Large intestine (tissue), 3 donors: ENCODE results near the gene PRKCH. TPM values are rescaled to one million over a fixed set of nuclear protein-coding genes. Genes with fewer than 3 reads are reported as not detected.
A peak's percentile ranks its signal among the peaks of the same experiment; 100 is the strongest.

Experiments used
- DNase-seq, 2 donors: peaks; one replicate each; pipeline versions ENCODE4 v3.0.0 to v3.0.0-alpha.2; 2013
- H3K27ac ChIP-seq: one replicate; pipeline ENCODE4 v1.5.1; 2013; ENCODE audit warnings: low read length
- H3K27me3 ChIP-seq: 2 replicates; pipeline ENCODE4 v1.6.1; 2013; ENCODE audit warnings: low read length; ENCODE audit not compliant: control insufficient read depth, insufficient read depth
- H3K36me3 ChIP-seq: 2 replicates; pipeline ENCODE4 v1.6.1; 2013; ENCODE audit warnings: low read length; ENCODE audit not compliant: control insufficient read depth, insufficient read depth
- H3K4me1 ChIP-seq: one replicate; pipeline ENCODE4 v1.6.1; 2013; ENCODE audit warnings: low read length; ENCODE audit not compliant: control insufficient read depth, insufficient read depth
- H3K4me3 ChIP-seq: one replicate; pipeline ENCODE4 v1.5.1; 2013; ENCODE audit warnings: low read length
- H3K9me3 ChIP-seq: one replicate; pipeline ENCODE4 v1.6.1; 2013; ENCODE audit warnings: mild to moderate bottlenecking, low read depth, low read length, moderate library complexity; ENCODE audit not compliant: control insufficient read depth
- WGBS: methylation state at CpG from one replicate; pipeline ENCODE4 v1.1.5; 2013; ENCODE audit warnings: low lambda C conversion rate; ENCODE audit not compliant: insufficient coverage; 5-methylcytosine and 5-hydroxymethylcytosine counted together
- polyA plus RNA-seq: library from polyadenylated mRNA; unstranded; fragments of 120-200 nt; gene quantifications from one replicate; pipeline ENCODE4 v1.2.1, GENCODE V29; 2013

The PRKCH gene
- polyA plus RNA-seq, 1 donor: 7.7 TPM

- Histone ChIP-seq H3K36me3 (no peaks in the 10 kb centered on the region), H3K27me3 (peaks cover 4% of the 10 kb centered on the region), H3K4me1 (peaks cover 24% of the 10 kb centered on the region), H3K27ac (no peak overlapping the region), H3K4me3 (no peak overlapping the region), H3K9me3 (no peaks in the 10 kb centered on the region)
- no CpG with 5 or more reads among the region's 6 CpGs for WGBS
- DNase-seq: no peak
Measured at GRCh38 chr14:61563880-61564617, 242.7 kb downstream of the PRKCH start.

- Histone ChIP-seq H3K4me3 (no peak overlapping the region), H3K4me1 (peaks cover 24% of the 10 kb centered on the region), H3K9me3 (no peaks in the 10 kb centered on the region), H3K27me3 (peaks cover 5% of the 10 kb centered on the region), H3K27ac (no peak overlapping the region), H3K36me3 (no peaks in the 10 kb centered on the region)
- no CpG with 5 or more reads among the region's 6 CpGs for WGBS
- DNase-seq: peak in 1 of 2 donors; percentile 66
Measured at GRCh38 chr14:61564618-61565091, 243.3 kb downstream of the PRKCH start.

- Histone ChIP-seq H3K36me3 (no peaks in the 10 kb centered on the region), H3K9me3 (no peaks in the 10 kb centered on the region), H3K27ac (no peak overlapping the region), H3K4me3 (no peak overlapping the region), H3K4me1 (peaks cover 21% of the 10 kb centered on the region), H3K27me3 (peaks cover 5% of the 10 kb centered on the region)
- no peak for DNase-seq
Measured at GRCh38 chr14:61565181-61565580, 243.8 kb downstream of the PRKCH start.

- H3K9me3 ChIP-seq: no peaks in the 10 kb centered on the region
- no peak overlapping the region for H3K27ac ChIP-seq
- no peak for DNase-seq
- peaks cover 5% of the 10 kb centered on the region for H3K27me3 ChIP-seq
- WGBS: no CpG with 5 or more reads among the region's 3 CpGs
- peaks cover 21% of the 10 kb centered on the region for H3K4me1 ChIP-seq
- no peak overlapping the region for H3K4me3 ChIP-seq
- no peaks in the 10 kb centered on the region for H3K36me3 ChIP-seq
Measured at GRCh38 chr14:61565836-61566536, 244.6 kb downstream of the PRKCH start.

GRCh38 chr14:61566537-61567225, 245.3 kb downstream of the PRKCH start:
- Histone ChIP-seq H3K27ac (no peak overlapping the region), H3K4me3 (no peak overlapping the region), H3K4me1 (peaks cover 19% of the 10 kb centered on the region), H3K9me3 (no peaks in the 10 kb centered on the region), H3K36me3 (no peaks in the 10 kb centered on the region), H3K27me3 (peaks cover 5% of the 10 kb centered on the region)
- 100% methylated on average over 1 of the region's 2 CpGs for WGBS
- peak in 1 of 2 donors; percentile 39 for DNase-seq

GRCh38 chr14:61567838-61568571, 246.6 kb downstream of the PRKCH start:
- DNase-seq: no peak
- H3K4me1 ChIP-seq: peaks cover 12% of the 10 kb centered on the region

GRCh38 chr14:61568572-61569011, 247.2 kb downstream of the PRKCH start:
- Histone ChIP-seq H3K27ac (no peak overlapping the region), H3K4me3 (peak overlapping the region; percentile 24), H3K9me3 (no peaks in the 10 kb centered on the region), H3K27me3 (peaks cover 5% of the 10 kb centered on the region), H3K4me1 (peaks cover 12% of the 10 kb centered on the region), H3K36me3 (no peaks in the 10 kb centered on the region)
- no CpG with 5 or more reads among the region's 34 CpGs for WGBS
- peak in 1 of 2 donors; percentile 58 for DNase-seq

More at GRCh38 chr14:61567838-61568571, 246.6 kb downstream of the PRKCH start:
- H3K27ac ChIP-seq: no peak overlapping the region
- whole genome bisulfite sequencing: no CpG with 5 or more reads among the region's 13 CpGs
- H3K36me3 ChIP-seq: no peaks in the 10 kb centered on the region
- peaks cover 5% of the 10 kb centered on the region for H3K27me3 ChIP-seq
- H3K9me3 ChIP-seq: no peaks in the 10 kb centered on the region
- peak overlapping the region; percentile 24 for H3K4me3 ChIP-seq

- H3K27ac ChIP-seq: no peak overlapping the region
- H3K27me3 ChIP-seq: peaks cover 5% of the 10 kb centered on the region
- no peak overlapping the region for H3K4me3 ChIP-seq
- H3K4me1 ChIP-seq: peaks cover 9% of the 10 kb centered on the region
- no peak for DNase-seq
- no CpG with 5 or more reads among the region's 1 CpG for WGBS
- H3K9me3 ChIP-seq: no peaks in the 10 kb centered on the region
- H3K36me3 ChIP-seq: no peaks in the 10 kb centered on the region
Measured at GRCh38 chr14:61569308-61569707, 247.9 kb downstream of the PRKCH start.

GRCh38 chr14:61569812-61570548, 248.6 kb downstream of the PRKCH start:
- Histone ChIP-seq H3K27me3 (peaks cover 5% of the 10 kb centered on the region), H3K4me3 (no peak overlapping the region), H3K9me3 (no peaks in the 10 kb centered on the region), H3K4me1 (peaks cover 4% of the 10 kb centered on the region), H3K36me3 (no peaks in the 10 kb centered on the region), H3K27ac (no peak overlapping the region)
- DNase-seq: no peak
- WGBS: no CpG with 5 or more reads among the region's 9 CpGs
